Lower leg skin (tissue), 3 donors: ENCODE measurements around the gene TCAP.

Experiments
- POLR2A ChIP-seq, 2 donors: fragments of 450-650 bp; IDR thresholded peaks; one replicate each; pipeline ENCODE4 v1.6.1; 2016 to 2017; ENCODE audit warnings: antibody characterized with exemption in 2 of 2, mild to moderate bottlenecking in 1 of 2, moderate library complexity in 1 of 2
- TF ChIP-seq, protein P1 (sequence below), 3 donors: fragments of 450-650 bp; IDR thresholded peaks; one replicate each; pipeline ENCODE4 v1.5.1; 2016; ENCODE audit warnings: antibody characterized with exemption in 3 of 3, mild to moderate bottlenecking in 3 of 3, moderate library complexity in 2 of 3

- TF ChIP-seq, protein P1, sequence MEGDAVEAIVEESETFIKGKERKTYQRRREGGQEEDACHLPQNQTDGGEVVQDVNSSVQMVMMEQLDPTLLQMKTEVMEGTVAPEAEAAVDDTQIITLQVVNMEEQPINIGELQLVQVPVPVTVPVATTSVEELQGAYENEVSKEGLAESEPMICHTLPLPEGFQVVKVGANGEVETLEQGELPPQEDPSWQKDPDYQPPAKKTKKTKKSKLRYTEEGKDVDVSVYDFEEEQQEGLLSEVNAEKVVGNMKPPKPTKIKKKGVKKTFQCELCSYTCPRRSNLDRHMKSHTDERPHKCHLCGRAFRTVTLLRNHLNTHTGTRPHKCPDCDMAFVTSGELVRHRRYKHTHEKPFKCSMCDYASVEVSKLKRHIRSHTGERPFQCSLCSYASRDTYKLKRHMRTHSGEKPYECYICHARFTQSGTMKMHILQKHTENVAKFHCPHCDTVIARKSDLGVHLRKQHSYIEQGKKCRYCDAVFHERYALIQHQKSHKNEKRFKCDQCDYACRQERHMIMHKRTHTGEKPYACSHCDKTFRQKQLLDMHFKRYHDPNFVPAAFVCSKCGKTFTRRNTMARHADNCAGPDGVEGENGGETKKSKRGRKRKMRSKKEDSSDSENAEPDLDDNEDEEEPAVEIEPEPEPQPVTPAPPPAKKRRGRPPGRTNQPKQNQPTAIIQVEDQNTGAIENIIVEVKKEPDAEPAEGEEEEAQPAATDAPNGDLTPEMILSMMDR (IDR thresholded peaks at IDR 0.05) = no peak
- TF ChIP-seq POLR2A (IDR thresholded peaks at IDR 0.05) = no peak
Observed at GRCh38 chr17:39665642-39666224, 584 bp downstream of the TCAP start.
